Thyroid gland (tissue), 4 donors: ENCODE data around the gene OAT. TPM values are rescaled to one million over a fixed set of nuclear protein-coding genes. Genes with fewer than 3 reads are reported as not detected.

ENCODE experiments used
- DNase-seq, 2 donors: peaks; one replicate each; pipeline ENCODE4 v3.0.0-alpha.2; 2019
- H3K27ac ChIP-seq, 3 donors: fragments of 200-600 bp; sonication (generic); 1 replicate in 2 of 3; 2 replicates in 1 of 3; pipeline ENCODE4 v1.5.1; 2016 to 2019; ENCODE audit warnings: mild to moderate bottlenecking in 1 of 3, moderate library complexity in 1 of 3
- H3K27me3 ChIP-seq: fragments of 200-600 bp; sonication (generic); one replicate; pipeline ENCODE4 v1.5.1; 2019
- H3K36me3 ChIP-seq, 2 donors: fragments of 200-600 bp; sonication (generic); one replicate each; pipeline ENCODE4 v1.5.1; 2016 to 2019
- H3K4me1 ChIP-seq, 2 donors: fragments of 200-600 bp; sonication (generic); one replicate each; pipeline ENCODE4 v1.5.1; 2017 to 2019
- H3K4me3 ChIP-seq, 3 donors: fragments of 200-600 bp; sonication (generic); replicated peaks in 1 of 3; 1 replicate in 2 of 3; 2 replicates in 1 of 3; pipeline ENCODE4 v1.5.1; 2016; ENCODE audit warnings: mild to moderate bottlenecking in 1 of 3
- H3K9me3 ChIP-seq: fragments of 200-600 bp; sonication (generic); one replicate; pipeline ENCODE4 v1.5.1; 2017
- CTCF ChIP-seq, 6 experiments: fragments of 200-600 bp in 3 of 6; fragments of 450-650 bp in 3 of 6; sonication (generic) in 3 of 6; IDR thresholded peaks; one replicate each; pipeline ENCODE4 v1.5.1; 2016 to 2019; ENCODE audit warnings: antibody characterized with exemption in 6 of 6, mild to moderate bottlenecking in 2 of 6, inconsistent platforms in 1 of 6, moderate library complexity in 1 of 6
- POLR2A ChIP-seq, 2 donors: fragments of 450-650 bp; IDR thresholded peaks; one replicate each; pipeline ENCODE4 v1.6.1; 2017; ENCODE audit warnings: antibody characterized with exemption in 2 of 2, mild to moderate bottlenecking in 2 of 2, moderate library complexity in 1 of 2
- WGBS, 2 donors: methylation state at CpG; one replicate each; pipeline ENCODE4 v1.1.5; 2017; 5-methylcytosine and 5-hydroxymethylcytosine counted together
- intact Hi-C: fragments of 100-400 bp; cut with DNase I; formaldehyde crosslinking; loops from one replicate; pipeline ENCODE4 v1.15.1; 2023
- total RNA-seq, 4 donors: library from RNA; depleted of rRNA; stranded (reverse); fragments of >200 nt; gene quantifications; one replicate each; pipeline ENCODE4 v1.2.3, GENCODE V29; 2016

The OAT gene
- total RNA-seq, 4 donors from 2014 or later, result 75.3 to 111 (median 95.8) TPM

GRCh38 chr10:124458889-124459288 is 40.2 kb upstream of the OAT start:
- Histone ChIP-seq H3K27ac (peak overlapping the region in 2 of 3 donors; percentile 26 to 73), H3K4me3 (no peak overlapping the region), H3K27me3 (no peaks in the 10 kb centered on the region), H3K9me3 (no peaks in the 10 kb centered on the region), H3K36me3 (no peaks in the 10 kb centered on the region), H3K4me1 (peaks cover 22 to 35% of the 10 kb centered on the region in 2 donors)
- TF ChIP-seq CTCF (IDR thresholded peaks at IDR 0.05) (no peak), POLR2A (IDR thresholded peaks at IDR 0.05) (no peak)
- intact Hi-C loops, result no loop called here
- DNase-seq, result no peak
- WGBS, 2 donors, result 48 to 49% methylated on average over 2 of the region's 2 CpGs

GRCh38 chr10:124458473-124458872 is 39.8 kb upstream of the OAT start:
- no peaks in the 10 kb centered on the region for H3K9me3 ChIP-seq
- H3K4me3 ChIP-seq, result no peak overlapping the region
- TF ChIP-seq POLR2A (IDR thresholded peaks at IDR 0.05) (no peak), CTCF (IDR thresholded peaks at IDR 0.05) (no peak)
- H3K27ac ChIP-seq, result peak overlapping the region in 2 of 3 donors; percentile 26 to 73
- H3K36me3 ChIP-seq, result no peaks in the 10 kb centered on the region
- H3K4me1 ChIP-seq, result peaks cover 21 to 35% of the 10 kb centered on the region in 2 donors
- H3K27me3 ChIP-seq, result no peaks in the 10 kb centered on the region
- no peak for DNase-seq
- 82 to 86% methylated on average over 3 to 4 of the region's 4 CpGs for WGBS, 2 donors
- intact Hi-C loops, result no loop called here

GRCh38 chr10:124455441-124455840 is 36.7 kb upstream of the OAT start:
- no peak for TF ChIP-seq CTCF (IDR thresholded peaks at IDR 0.05)
- no peak for TF ChIP-seq POLR2A (IDR thresholded peaks at IDR 0.05)

GRCh38 chr10:124453960-124454610 is 35.4 kb upstream of the OAT start:
- 28 to 33% methylated on average over 8 of the region's 8 CpGs for WGBS, 2 donors
- H3K36me3 ChIP-seq, result no peaks in the 10 kb centered on the region
- no peak overlapping the region for H3K27ac ChIP-seq
- DNase-seq, result no peak
- no peak overlapping the region for H3K4me3 ChIP-seq
- TF ChIP-seq CTCF (IDR thresholded peaks at IDR 0.05), result no peak
- no peak for TF ChIP-seq POLR2A (IDR thresholded peaks at IDR 0.05)
- intact Hi-C loops, result no loop called here
- H3K27me3 ChIP-seq, result peaks cover 6% of the 10 kb centered on the region
- H3K9me3 ChIP-seq, result no peaks in the 10 kb centered on the region
- H3K4me1 ChIP-seq, result peaks cover 14 to 24% of the 10 kb centered on the region in 2 donors

More at GRCh38 chr10:124455441-124455840, 36.7 kb upstream of the OAT start:
- Histone ChIP-seq H3K27me3 (no peaks in the 10 kb centered on the region), H3K27ac (no peak overlapping the region), H3K9me3 (no peaks in the 10 kb centered on the region), H3K4me1 (peaks cover 13 to 21% of the 10 kb centered on the region in 2 donors), H3K36me3 (no peaks in the 10 kb centered on the region), H3K4me3 (no peak overlapping the region)
- no peak for DNase-seq
- intact Hi-C loops, result no loop called here
- 77 to 78% methylated on average over 7 of the region's 7 CpGs for WGBS, 2 donors

- Histone ChIP-seq H3K4me3 (no peak overlapping the region), H3K27ac (no peak overlapping the region), H3K4me1 (peaks cover 11 to 40% of the 10 kb centered on the region in 2 donors), H3K36me3 (no peaks in the 10 kb centered on the region), H3K9me3 (no peaks in the 10 kb centered on the region), H3K27me3 (peaks cover 14% of the 10 kb centered on the region)
- intact Hi-C loops, result no loop called here
- 43 to 60% methylated on average over 6 of the region's 6 CpGs for WGBS, 2 donors
- TF ChIP-seq CTCF (IDR thresholded peaks at IDR 0.05) (no peak), POLR2A (IDR thresholded peaks at IDR 0.05) (no peak)
- no peak for DNase-seq
Measured at GRCh38 chr10:124451276-124451675, 32.6 kb upstream of the OAT start.
